ENCODE data around the gene FMO5.

Gene FMO5

DNA sequence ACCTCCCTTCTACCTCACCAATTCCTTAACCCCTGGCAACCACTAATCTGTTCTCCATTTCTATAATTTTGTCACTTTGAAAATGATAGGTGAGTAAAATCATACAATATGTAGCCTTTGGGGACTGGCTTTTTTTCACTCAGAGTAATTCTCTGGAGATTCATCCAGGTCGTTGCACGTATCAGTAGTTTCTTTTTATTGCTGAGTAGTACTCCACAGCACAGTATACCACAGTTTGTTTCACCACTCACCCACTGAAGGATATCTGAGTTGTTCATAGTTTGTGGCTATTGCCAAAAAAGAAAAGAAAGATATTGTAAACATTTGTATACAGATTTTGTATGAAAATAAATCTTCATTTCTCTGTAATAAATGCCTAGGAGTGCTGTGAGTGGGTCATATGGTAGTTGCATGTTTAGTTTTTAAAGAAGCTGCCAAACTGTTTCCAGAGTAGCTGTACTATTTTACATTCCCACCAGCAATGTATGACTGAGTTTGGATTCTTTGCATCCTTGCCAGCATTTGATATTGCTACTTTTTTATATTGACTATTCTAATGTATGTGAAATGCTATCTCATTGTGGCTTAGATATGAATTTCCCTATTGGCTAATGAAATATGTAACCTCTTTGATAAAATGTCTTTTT lies 21.0 kb upstream of the FMO5 start:
- POLR2A ChIA-PET: no interaction called here
- Histone ChIP-seq H3K4me3 (ENCODE audit: low read depth, low read length) (no peak overlapping the region), H3K36me3 (ENCODE audit: control insufficient read depth in 2 of 2, insufficient read depth in 1 of 2, low read length in 2 of 2) (peaks cover 0 to 4% of the 10 kb centered on the region in 2 experiments; a peak in 1 of 3 replicates), H3K9me3 (ENCODE audit: control insufficient read depth, insufficient read depth, low read depth, low read length) (no peaks in the 10 kb centered on the region), H3K4me1 (ENCODE audit: control insufficient read depth, insufficient read depth, low read length) (peaks cover 6% of the 10 kb centered on the region), H3K27ac (ENCODE audit: extremely low read depth, low read depth, low read length) (no peak overlapping the region)
- CTCF ChIA-PET: interaction anchor here (0.6 to 0.9 kb wide), 2 partner anchors 8 to 10 kb away, joined by 3 read pairs; no protein-coding TSS in a partner anchor
- TF ChIP-seq ZNF623 (tag by site-specific recombination; IDR thresholded peaks at IDR 0.05): no peak
- TF ChIP-seq TRIM28 (IDR thresholded peaks at IDR 0.05; ENCODE audit: borderline replicate concordance, low read length): peak; percentile 61; the same call in 1 of the 2 replicates
- no peak for TF ChIP-seq ZNF133 (tag by site-specific recombination; IDR thresholded peaks at IDR 0.05)
- no peak for TF ChIP-seq ZNF837 (tag by site-specific recombination; IDR thresholded peaks at IDR 0.05)
- 0 out of 2 replicates have a peak, but pooled peaks have one; percentile 67 for TF ChIP-seq ZNF146 (tag by site-specific recombination; IDR thresholded peaks at IDR 0.05)
- TF ChIP-seq ZEB2 (tag by site-specific recombination; IDR thresholded peaks at IDR 0.05): no peak
- no peak for TF ChIP-seq ZNF658 (tag by site-specific recombination; IDR thresholded peaks at IDR 0.05)

- H3K4me1 ChIP-seq (ENCODE audit: control insufficient read depth, insufficient read depth, low read length): peaks cover 6% of the 10 kb centered on the region
These were observed 20.5 kb upstream of the FMO5 start for GRCh38 chr1:147245586-147246021.

GRCh38 chr1:147245129-147245528 lies 20.0 kb upstream of the FMO5 start:
- Histone ChIP-seq H3K27ac (ENCODE audit: extremely low read depth, low read depth, low read length) (no peak overlapping the region), H3K36me3 (ENCODE audit: control insufficient read depth in 2 of 2, insufficient read depth in 1 of 2, low read length in 2 of 2) (peaks cover 0 to 4% of the 10 kb centered on the region in 2 experiments; a peak in 1 of 3 replicates), H3K4me1 (ENCODE audit: control insufficient read depth, insufficient read depth, low read length) (peaks cover 6% of the 10 kb centered on the region), H3K9me3 (ENCODE audit: control insufficient read depth, insufficient read depth, low read depth, low read length) (no peaks in the 10 kb centered on the region), H3K4me3 (ENCODE audit: low read depth, low read length) (no peak overlapping the region)
- CTCF ChIA-PET: no interaction called here
- POLR2A ChIA-PET: no interaction called here
- TF ChIP-seq ZNF555 (tag by site-specific recombination; conservative IDR thresholded peaks at IDR 0.05): no peak
- peak; percentile 60 for TF ChIP-seq SP2 (tag by site-specific recombination; IDR thresholded peaks at IDR 0.05)
- TF ChIP-seq, protein P1, sequence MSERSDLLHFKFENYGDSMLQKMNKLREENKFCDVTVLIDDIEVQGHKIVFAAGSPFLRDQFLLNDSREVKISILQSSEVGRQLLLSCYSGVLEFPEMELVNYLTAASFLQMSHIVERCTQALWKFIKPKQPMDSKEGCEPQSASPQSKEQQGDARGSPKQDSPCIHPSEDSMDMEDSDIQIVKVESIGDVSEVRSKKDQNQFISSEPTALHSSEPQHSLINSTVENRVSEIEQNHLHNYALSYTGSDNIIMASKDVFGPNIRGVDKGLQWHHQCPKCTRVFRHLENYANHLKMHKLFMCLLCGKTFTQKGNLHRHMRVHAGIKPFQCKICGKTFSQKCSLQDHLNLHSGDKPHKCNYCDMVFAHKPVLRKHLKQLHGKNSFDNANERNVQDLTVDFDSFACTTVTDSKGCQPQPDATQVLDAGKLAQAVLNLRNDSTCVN (tag by site-specific recombination; optimal IDR thresholded peaks at IDR 0.05): no peak
- no peak for TF ChIP-seq ZFP69B (tag by site-specific recombination; IDR thresholded peaks at IDR 0.05)
- TF ChIP-seq SALL2 (tag by site-specific recombination; IDR thresholded peaks at IDR 0.05; ENCODE audit: borderline replicate concordance): no peak
- TF ChIP-seq ZFHX2 (tag by site-specific recombination; conservative IDR thresholded peaks at IDR 0.05): peak; percentile 51; the same call in 1 of the 2 replicates
- TF ChIP-seq OSR2 (tag by site-specific recombination; IDR thresholded peaks at IDR 0.05): no peak
- no peak for TF ChIP-seq OVOL3 (tag by site-specific recombination; IDR thresholded peaks at IDR 0.05)
- TF ChIP-seq ZNF529 (tag by site-specific recombination; IDR thresholded peaks at IDR 0.05; ENCODE audit: insufficient replicate concordance): no peak
- peak; percentile 63; the same call in 1 of the 2 replicates for TF ChIP-seq ZBTB11 (tag by site-specific recombination; conservative IDR thresholded peaks at IDR 0.05; ENCODE audit: low read depth)
- TF ChIP-seq ZNF629 (tag by site-specific recombination; IDR thresholded peaks at IDR 0.05): no peak

More at GRCh38 chr1:147245586-147246021, 20.5 kb upstream of the FMO5 start:
- Histone ChIP-seq H3K4me3 (ENCODE audit: low read depth, low read length) (no peak overlapping the region), H3K9me3 (ENCODE audit: control insufficient read depth, insufficient read depth, low read depth, low read length) (no peaks in the 10 kb centered on the region), H3K36me3 (ENCODE audit: control insufficient read depth in 2 of 2, insufficient read depth in 1 of 2, low read length in 2 of 2) (peaks cover 0 to 4% of the 10 kb centered on the region in 2 experiments; a peak in 1 of 3 replicates), H3K27ac (ENCODE audit: extremely low read depth, low read depth, low read length) (no peak overlapping the region)
- TF ChIP-seq, protein P2, sequence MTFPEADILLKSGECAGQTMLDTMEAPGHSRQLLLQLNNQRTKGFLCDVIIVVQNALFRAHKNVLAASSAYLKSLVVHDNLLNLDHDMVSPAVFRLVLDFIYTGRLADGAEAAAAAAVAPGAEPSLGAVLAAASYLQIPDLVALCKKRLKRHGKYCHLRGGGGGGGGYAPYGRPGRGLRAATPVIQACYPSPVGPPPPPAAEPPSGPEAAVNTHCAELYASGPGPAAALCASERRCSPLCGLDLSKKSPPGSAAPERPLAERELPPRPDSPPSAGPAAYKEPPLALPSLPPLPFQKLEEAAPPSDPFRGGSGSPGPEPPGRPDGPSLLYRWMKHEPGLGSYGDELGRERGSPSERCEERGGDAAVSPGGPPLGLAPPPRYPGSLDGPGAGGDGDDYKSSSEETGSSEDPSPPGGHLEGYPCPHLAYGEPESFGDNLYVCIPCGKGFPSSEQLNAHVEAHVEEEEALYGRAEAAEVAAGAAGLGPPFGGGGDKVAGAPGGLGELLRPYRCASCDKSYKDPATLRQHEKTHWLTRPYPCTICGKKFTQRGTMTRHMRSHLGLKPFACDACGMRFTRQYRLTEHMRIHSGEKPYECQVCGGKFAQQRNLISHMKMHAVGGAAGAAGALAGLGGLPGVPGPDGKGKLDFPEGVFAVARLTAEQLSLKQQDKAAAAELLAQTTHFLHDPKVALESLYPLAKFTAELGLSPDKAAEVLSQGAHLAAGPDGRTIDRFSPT (tag by site-specific recombination; IDR thresholded peaks at IDR 0.05): no peak
- TF ChIP-seq ZNF2 (tag by site-specific recombination; IDR thresholded peaks at IDR 0.05) (peak; percentile 71), ZNF529 (tag by site-specific recombination; IDR thresholded peaks at IDR 0.05; ENCODE audit: insufficient replicate concordance) (peak; percentile 75), ZNF585B (tag by site-specific recombination; IDR thresholded peaks at IDR 0.05) (0 out of 2 replicates have a peak, but pooled peaks have one; percentile 24), ZBTB17 (tag by site-specific recombination; IDR thresholded peaks at IDR 0.05) (no peak), ZNF391 (tag by site-specific recombination; IDR thresholded peaks at IDR 0.05; ENCODE audit: borderline replicate concordance, low read depth) (no peak), SETDB1 (IDR thresholded peaks at IDR 0.05; ENCODE audit: insufficient read length, low read length) (peak; percentile 52), ZEB2 (tag by site-specific recombination; IDR thresholded peaks at IDR 0.05) (no peak), SP7 (tag by site-specific recombination; IDR thresholded peaks at IDR 0.05) (peak; percentile 58), KLF7 (tag by site-specific recombination; IDR thresholded peaks at IDR 0.05; ENCODE audit: borderline replicate concordance) (no peak), ZNF335 (tag by site-specific recombination; conservative IDR thresholded peaks at IDR 0.05) (peak; percentile 49), ZNF121 (tag by site-specific recombination; IDR thresholded peaks at IDR 0.05) (peak; percentile 71; the same call in 1 of the 2 replicates), ZBTB8A (tag by site-specific recombination; IDR thresholded peaks at IDR 0.05) (peak; percentile 23; the same call in 1 of the 2 replicates), ZNF837 (tag by site-specific recombination; IDR thresholded peaks at IDR 0.05) (no peak), ZNF600 (tag by site-specific recombination; IDR thresholded peaks at IDR 0.05) (peak; percentile 62), ZNF571 (tag by site-specific recombination; IDR thresholded peaks at IDR 0.05) (no peak), ZNF558 (tag by site-specific recombination; IDR thresholded peaks at IDR 0.05) (0 out of 2 replicates have a peak, but pooled peaks have one; percentile 14)
- ChIA-PET CTCF (interaction anchor here (0.6 to 0.9 kb wide), 2 partner anchors 9 to 11 kb away, joined by 3 read pairs; no protein-coding TSS in a partner anchor), POLR2A (no interaction called here)
